BE2C (cell line): Measurements from ENCODE around the gene KANSL1.

Experiments used
- DNase-seq: peaks from one replicate; pipeline ENCODE4 v3.0.0-alpha.2; 2020
- H3K27me3 ChIP-seq: fragments of 250-450 bp; sonication (Bioruptor Pico); 2 replicates; pipeline ENCODE4 v1.5.1; 2020; ENCODE audit warnings: mild to moderate bottlenecking
- H3K36me3 ChIP-seq: fragments of 250-450 bp; sonication (Bioruptor Pico); 2 replicates; pipeline ENCODE4 v1.5.1; 2020; ENCODE audit warnings: mild to moderate bottlenecking
- H3K4me1 ChIP-seq: fragments of 250-450 bp; sonication (Bioruptor Pico); 2 replicates; pipeline ENCODE4 v1.5.1; 2020
- H3K4me3 ChIP-seq: 2 replicates; pipeline ENCODE4 v1.5.1; 2011; ENCODE audit warnings: low read depth, low read length
- H3K9me3 ChIP-seq: fragments of 250-450 bp; sonication (Bioruptor Pico); 2 replicates; pipeline ENCODE4 v1.5.1; 2020
- TF ChIP-seq, protein P1 (sequence below): IDR thresholded peaks from 2 replicates; pipeline ENCODE4 v1.5.1; 2012; ENCODE audit warnings: mild to moderate bottlenecking, low read depth, low read length

KANSL1 gene

DNA sequence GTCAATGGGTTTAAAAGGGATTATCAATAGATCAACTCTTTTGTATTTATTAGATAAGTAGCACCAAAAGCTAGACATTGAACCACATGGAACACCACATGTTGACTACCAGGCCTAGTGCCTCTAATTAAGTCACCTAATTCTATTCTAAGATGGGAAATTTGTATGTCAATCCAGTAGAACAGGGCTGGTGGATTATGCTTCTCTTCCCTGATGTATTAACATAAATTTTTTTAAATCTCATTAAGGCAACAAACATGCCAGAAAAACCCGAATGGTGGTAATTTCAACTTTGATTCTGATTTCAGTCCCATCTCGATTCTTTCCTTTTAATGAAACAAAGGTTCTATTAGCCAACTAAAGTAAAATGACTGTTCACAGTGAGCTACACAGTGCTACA, 92.6 kb downstream of the KANSL1 start:
- Histone ChIP-seq H3K4me3 (no peak overlapping the region), H3K36me3 (no peaks in the 10 kb centered on the region), H3K27me3 (no peaks in the 10 kb centered on the region), H3K4me1 (peaks cover 13% of the 10 kb centered on the region), H3K9me3 (no peaks in the 10 kb centered on the region)
- no peak for DNase-seq
- TF ChIP-seq, protein P1, sequence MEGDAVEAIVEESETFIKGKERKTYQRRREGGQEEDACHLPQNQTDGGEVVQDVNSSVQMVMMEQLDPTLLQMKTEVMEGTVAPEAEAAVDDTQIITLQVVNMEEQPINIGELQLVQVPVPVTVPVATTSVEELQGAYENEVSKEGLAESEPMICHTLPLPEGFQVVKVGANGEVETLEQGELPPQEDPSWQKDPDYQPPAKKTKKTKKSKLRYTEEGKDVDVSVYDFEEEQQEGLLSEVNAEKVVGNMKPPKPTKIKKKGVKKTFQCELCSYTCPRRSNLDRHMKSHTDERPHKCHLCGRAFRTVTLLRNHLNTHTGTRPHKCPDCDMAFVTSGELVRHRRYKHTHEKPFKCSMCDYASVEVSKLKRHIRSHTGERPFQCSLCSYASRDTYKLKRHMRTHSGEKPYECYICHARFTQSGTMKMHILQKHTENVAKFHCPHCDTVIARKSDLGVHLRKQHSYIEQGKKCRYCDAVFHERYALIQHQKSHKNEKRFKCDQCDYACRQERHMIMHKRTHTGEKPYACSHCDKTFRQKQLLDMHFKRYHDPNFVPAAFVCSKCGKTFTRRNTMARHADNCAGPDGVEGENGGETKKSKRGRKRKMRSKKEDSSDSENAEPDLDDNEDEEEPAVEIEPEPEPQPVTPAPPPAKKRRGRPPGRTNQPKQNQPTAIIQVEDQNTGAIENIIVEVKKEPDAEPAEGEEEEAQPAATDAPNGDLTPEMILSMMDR, result no peak

DNA sequence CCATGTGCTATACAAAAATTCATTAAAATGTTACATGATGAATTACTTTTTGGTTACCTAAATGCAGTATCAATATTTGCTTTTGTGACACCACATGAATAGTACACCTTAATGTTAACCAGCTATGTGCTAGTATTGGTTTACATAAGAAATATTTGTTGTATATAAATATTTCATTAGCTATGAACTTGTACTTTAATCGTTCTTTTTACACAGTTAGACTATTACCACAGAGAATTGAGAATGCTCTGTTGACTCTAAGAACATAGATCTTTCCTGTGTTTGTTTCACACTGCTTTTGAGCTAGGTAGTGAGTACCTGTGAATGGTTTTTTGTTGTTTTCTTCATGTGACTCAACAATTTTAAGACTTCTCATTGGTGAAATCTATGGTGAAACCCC, 93.4 kb downstream of the KANSL1 start:
- Histone ChIP-seq H3K9me3 (no peaks in the 10 kb centered on the region), H3K27me3 (no peaks in the 10 kb centered on the region), H3K4me3 (no peak overlapping the region), H3K4me1 (peaks cover 13% of the 10 kb centered on the region), H3K36me3 (no peaks in the 10 kb centered on the region)
- DNase-seq, result no peak
- TF ChIP-seq, protein P1, result no peak

DNA sequence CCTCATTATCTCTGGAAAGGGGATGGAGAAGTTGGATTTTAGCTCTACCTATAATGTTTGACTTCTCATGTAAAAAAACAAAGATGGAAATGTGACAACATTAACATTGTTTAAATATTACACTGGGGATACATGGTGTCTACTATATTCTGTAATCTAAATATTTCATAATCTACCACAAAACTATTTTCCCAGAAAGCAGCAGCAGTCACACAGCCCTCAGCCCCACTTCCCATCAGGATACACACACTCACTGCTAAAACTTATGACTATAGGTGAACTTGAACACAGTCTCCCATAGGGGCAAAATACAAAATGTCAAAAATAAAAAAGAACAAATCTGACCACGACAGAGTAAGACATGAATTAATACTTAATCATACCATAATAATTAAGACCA, 95.7 kb downstream of the KANSL1 start:
- Histone ChIP-seq H3K27me3 (no peaks in the 10 kb centered on the region), H3K4me3 (no peak overlapping the region), H3K36me3 (0 out of 2 replicates have a peak, but pooled peaks cover 5% of the 10 kb centered on the region), H3K9me3 (no peaks in the 10 kb centered on the region), H3K4me1 (peaks cover 11% of the 10 kb centered on the region)
- no peak for DNase-seq
- TF ChIP-seq, protein P1, result no peak

DNA sequence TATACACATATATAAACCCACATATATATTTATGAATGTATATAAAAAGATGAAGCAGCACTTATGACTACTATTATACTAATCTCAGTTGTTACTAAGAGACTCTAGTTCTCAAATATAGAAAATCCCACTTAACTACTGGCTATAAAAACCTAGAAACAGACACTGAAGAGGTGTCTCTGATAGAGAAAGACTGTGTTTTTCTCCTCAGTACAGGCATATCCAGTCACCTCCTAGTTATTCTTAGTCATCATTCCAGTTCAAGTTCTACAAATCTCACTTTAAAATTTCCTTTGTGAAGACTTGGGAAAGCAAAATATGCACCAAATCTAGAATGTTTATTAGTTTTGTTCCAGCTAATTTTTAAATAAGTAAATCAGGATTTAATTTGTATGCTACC, 100.2 kb downstream of the KANSL1 start:
- H3K36me3 ChIP-seq, result peaks cover 15% of the 10 kb centered on the region
- H3K4me3 ChIP-seq, result no peak overlapping the region
- TF ChIP-seq, protein P1, result no peak
- no peaks in the 10 kb centered on the region for H3K4me1 ChIP-seq
- no peak for DNase-seq
- no peaks in the 10 kb centered on the region for H3K27me3 ChIP-seq
- no peaks in the 10 kb centered on the region for H3K9me3 ChIP-seq

DNA sequence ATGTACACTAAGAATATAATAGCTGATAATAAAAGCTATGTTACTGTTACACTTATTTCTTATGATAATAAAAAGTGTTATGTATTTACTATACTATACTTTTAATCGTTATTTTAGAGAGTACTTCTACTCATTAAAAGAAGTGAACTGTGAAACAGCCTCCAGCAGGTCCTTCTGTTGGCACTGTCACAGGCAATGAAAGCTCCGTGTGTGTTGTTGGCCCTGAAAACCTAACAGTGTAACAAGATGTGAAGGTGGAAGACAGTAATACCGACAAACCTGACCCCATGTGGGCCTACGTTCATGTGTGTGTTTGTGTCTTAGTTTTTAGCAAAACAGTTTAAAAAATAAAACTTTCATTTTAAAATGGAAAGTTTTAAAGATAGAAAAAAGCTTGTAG, 102.4 kb downstream of the KANSL1 start:
- no peak for DNase-seq
- peaks cover 22% of the 10 kb centered on the region for H3K36me3 ChIP-seq
- TF ChIP-seq, protein P1, result no peak
- no peak overlapping the region for H3K4me3 ChIP-seq
- no peaks in the 10 kb centered on the region for H3K9me3 ChIP-seq
- no peaks in the 10 kb centered on the region for H3K4me1 ChIP-seq
- H3K27me3 ChIP-seq, result no peaks in the 10 kb centered on the region

DNA sequence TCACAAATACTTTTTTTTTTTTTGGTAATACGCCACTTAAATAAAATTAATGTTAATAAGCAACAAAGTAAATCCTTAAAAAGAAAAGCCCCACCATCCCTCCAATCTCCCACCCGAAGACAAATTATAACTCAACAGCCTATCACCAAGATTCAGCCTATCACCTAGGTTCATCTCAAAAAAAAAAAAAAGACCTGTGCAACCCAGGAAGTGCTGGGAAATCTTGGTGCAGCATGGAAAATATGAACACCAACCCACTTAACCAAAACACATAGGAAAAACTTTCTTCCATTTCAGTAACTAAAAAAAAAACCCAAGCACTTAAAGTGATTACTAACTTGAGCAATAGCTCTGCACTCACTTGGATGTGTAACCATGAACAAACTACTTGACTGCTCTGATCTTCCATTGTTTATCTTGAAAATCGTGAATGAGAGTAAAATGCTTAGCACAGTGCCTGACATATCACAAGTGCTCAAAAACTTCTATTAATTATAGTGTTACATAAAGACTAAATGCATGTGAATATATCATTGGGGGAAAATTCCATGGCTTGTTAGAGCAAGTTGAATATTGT, 103.8 kb downstream of the KANSL1 start:
- no peak overlapping the region for H3K4me3 ChIP-seq
- TF ChIP-seq, protein P1, result no peak
- H3K36me3 ChIP-seq, result peaks cover 22% of the 10 kb centered on the region
- H3K9me3 ChIP-seq, result no peaks in the 10 kb centered on the region
- no peaks in the 10 kb centered on the region for H3K27me3 ChIP-seq
- DNase-seq, result no peak
- no peaks in the 10 kb centered on the region; the same call in 1 of the 2 replicates for H3K4me1 ChIP-seq
